Stimulated activated naive B cell treated with anti-CD40 and anti-IgM and Interleukin-4, amounts not matched to agents 10 μg/mL and 1 μg/mL and 100 μg/mL, for 72 hours (primary cell): ENCODE measurements around the gene UGDH.

Experiments used
- ATAC-seq, 2 donors: fragments of 150-1000 bp; cut with Tn5 transposase; replicated peaks; 2 replicates each; pipeline ENCODE4 v1.10.0; 2021; ENCODE audit warnings: moderate library complexity in 1 of 2
- DNase-seq: peaks from one replicate; pipeline ENCODE4 v3.0.0; 2021
- H3K27ac Mint-ChIP-seq: one replicate; pipeline ENCODE4 v1.8.0; 2022; ENCODE audit warnings: mild to moderate bottlenecking, mixed read lengths
- H3K27me3 Mint-ChIP-seq, 2 donors: one replicate each; pipeline ENCODE4 v1.8.0; 2022; ENCODE audit warnings: mixed read lengths in 2 of 2
- H3K36me3 Mint-ChIP-seq, 2 donors: one replicate each; pipeline ENCODE4 v1.8.0; 2022; ENCODE audit warnings: mixed read lengths in 2 of 2, mild to moderate bottlenecking in 1 of 2
- H3K4me1 Mint-ChIP-seq, 2 donors: one replicate each; pipeline ENCODE4 v1.8.0; 2022; ENCODE audit warnings: mixed read lengths in 2 of 2, mild to moderate bottlenecking in 1 of 2
- H3K4me3 Mint-ChIP-seq, 2 donors: one replicate each; pipeline ENCODE4 v1.8.0; 2022; ENCODE audit warnings: mild to moderate bottlenecking in 2 of 2, mixed read lengths in 2 of 2, moderate library complexity in 1 of 2
- H3K9me3 Mint-ChIP-seq, 2 donors: one replicate each; pipeline ENCODE4 v1.8.0; 2022; ENCODE audit warnings: mixed read lengths in 2 of 2, mild to moderate bottlenecking in 1 of 2

Gene UGDH

GRCh38 chr4:39495446-39496213, 31.6 kb downstream of the UGDH start:
- peaks cover 4 to 9% of the 10 kb centered on the region in 2 donors for H3K36me3 Mint-ChIP-seq
- H3K27ac Mint-ChIP-seq: no peak overlapping the region
- no peak for DNase-seq
- no peaks in the 10 kb centered on the region for H3K27me3 Mint-ChIP-seq
- H3K4me3 Mint-ChIP-seq: no peak overlapping the region
- H3K4me1 Mint-ChIP-seq: no peaks in the 10 kb centered on the region
- no peaks in the 10 kb centered on the region for H3K9me3 Mint-ChIP-seq
- no peak for ATAC-seq

- ATAC-seq: no peak
These were observed 32.9 kb downstream of the UGDH start for GRCh38 chr4:39494354-39494753.

DNA sequence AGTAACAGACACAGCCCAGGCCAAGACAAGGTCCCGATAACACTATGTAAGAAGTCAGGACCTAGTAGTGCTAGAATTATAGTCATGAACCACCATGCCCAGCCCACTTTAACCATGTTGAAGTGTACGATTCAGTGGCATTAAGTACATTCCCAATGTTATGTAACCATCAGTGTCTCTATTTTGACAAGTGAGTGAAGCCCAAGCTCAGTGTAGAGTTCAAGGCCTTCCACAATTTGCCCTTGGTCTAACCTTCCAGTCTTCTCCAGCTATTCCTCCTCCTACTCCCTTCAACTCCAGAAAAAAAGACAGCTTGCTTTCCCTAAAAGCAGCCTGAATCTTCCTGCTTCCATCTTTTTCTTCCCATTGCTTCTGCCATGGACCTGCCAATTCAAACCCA, 36.9 kb downstream of the UGDH start:
- Mint-ChIP-seq H3K4me3 (no peak overlapping the region), H3K27ac (no peak overlapping the region), H3K4me1 (no peaks in the 10 kb centered on the region), H3K27me3 (no peaks in the 10 kb centered on the region), H3K9me3 (no peaks in the 10 kb centered on the region), H3K36me3 (no peaks in the 10 kb centered on the region)
- DNase-seq: no peak
- no peak for ATAC-seq

More at GRCh38 chr4:39494354-39494753, 32.9 kb downstream of the UGDH start:
- Mint-ChIP-seq H3K27me3 (no peaks in the 10 kb centered on the region), H3K4me3 (no peak overlapping the region), H3K4me1 (no peaks in the 10 kb centered on the region), H3K9me3 (no peaks in the 10 kb centered on the region), H3K27ac (no peak overlapping the region), H3K36me3 (peaks cover 0 to 3% of the 10 kb centered on the region in 2 donors)
- DNase-seq: no peak

DNA sequence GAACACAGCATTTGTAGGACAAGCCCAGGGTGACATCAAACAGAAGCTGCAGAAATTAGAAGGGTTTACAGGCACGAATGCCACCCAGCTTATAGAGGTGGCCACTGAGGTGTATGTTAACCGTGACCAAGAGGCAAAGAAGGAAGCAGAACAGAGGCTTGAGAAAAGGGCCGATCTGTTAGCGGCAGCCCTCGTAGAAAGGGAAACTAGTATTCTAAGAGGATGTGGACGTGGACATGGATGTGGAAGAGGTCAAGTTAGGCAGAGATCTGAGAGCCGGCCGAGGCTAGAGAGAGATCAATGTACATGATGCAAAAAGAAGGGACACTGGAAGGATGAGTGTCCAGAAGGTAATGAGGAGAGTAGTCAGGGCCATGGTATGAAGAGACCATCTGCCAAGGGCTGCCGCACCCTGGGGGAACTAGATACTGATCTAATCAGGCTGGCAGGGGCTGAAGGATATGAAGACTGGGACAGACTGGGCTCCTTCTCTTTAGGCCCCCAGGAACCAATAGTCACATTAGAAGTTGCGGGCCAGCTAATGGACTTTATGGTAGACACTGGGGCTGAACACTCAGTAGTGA, 40.9 kb downstream of the UGDH start:
- peaks cover 7% of the 10 kb centered on the region in 2 donors for H3K9me3 Mint-ChIP-seq
- H3K4me3 Mint-ChIP-seq: no peak overlapping the region
- no peak overlapping the region for H3K27ac Mint-ChIP-seq
- peaks cover 4 to 6% of the 10 kb centered on the region in 2 donors for H3K36me3 Mint-ChIP-seq
- no peak for DNase-seq
- ATAC-seq: no peak
- no peaks in the 10 kb centered on the region for H3K4me1 Mint-ChIP-seq
- no peaks in the 10 kb centered on the region for H3K27me3 Mint-ChIP-seq

DNA sequence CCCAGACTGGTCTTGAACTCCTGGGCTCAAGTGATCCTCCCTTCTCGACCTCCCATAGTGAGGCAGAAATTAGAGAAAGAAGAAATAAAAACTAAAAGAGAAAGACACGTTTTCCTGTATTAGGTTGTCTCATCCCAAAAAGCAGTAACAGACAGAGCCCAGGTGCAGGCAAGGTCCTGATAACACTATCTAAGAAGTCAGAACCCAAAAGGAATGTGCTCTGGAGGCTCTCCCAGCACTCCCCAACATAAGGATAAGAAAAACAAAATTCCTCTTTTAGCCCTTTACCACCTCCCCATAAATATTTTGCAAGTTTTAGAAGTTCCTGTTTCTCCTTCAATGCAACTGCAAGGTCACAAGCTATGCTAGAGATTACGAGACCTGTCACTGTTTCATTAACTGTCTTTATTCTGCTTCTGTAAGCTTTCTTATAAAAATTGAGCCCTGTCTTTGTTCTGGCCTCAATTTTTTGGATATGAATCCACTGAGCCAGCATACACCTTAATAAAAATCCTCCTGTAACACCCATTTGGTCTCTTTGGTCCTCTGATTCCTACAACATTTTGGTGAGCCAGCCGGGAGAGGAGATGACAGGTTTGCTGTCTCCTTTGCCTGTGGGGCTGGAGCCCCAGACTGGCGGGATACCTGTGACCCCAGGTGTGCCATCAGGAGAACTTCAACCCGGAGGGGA, 42.5 kb downstream of the UGDH start:
- H3K9me3 Mint-ChIP-seq: peaks cover 7% of the 10 kb centered on the region in 2 donors
- DNase-seq: no peak
- H3K36me3 Mint-ChIP-seq: peaks cover 6 to 11% of the 10 kb centered on the region in 2 donors
- H3K4me1 Mint-ChIP-seq: no peaks in the 10 kb centered on the region
- H3K4me3 Mint-ChIP-seq: no peak overlapping the region
- no peak overlapping the region for H3K27ac Mint-ChIP-seq
- no peak for ATAC-seq
- H3K27me3 Mint-ChIP-seq: no peaks in the 10 kb centered on the region

DNA sequence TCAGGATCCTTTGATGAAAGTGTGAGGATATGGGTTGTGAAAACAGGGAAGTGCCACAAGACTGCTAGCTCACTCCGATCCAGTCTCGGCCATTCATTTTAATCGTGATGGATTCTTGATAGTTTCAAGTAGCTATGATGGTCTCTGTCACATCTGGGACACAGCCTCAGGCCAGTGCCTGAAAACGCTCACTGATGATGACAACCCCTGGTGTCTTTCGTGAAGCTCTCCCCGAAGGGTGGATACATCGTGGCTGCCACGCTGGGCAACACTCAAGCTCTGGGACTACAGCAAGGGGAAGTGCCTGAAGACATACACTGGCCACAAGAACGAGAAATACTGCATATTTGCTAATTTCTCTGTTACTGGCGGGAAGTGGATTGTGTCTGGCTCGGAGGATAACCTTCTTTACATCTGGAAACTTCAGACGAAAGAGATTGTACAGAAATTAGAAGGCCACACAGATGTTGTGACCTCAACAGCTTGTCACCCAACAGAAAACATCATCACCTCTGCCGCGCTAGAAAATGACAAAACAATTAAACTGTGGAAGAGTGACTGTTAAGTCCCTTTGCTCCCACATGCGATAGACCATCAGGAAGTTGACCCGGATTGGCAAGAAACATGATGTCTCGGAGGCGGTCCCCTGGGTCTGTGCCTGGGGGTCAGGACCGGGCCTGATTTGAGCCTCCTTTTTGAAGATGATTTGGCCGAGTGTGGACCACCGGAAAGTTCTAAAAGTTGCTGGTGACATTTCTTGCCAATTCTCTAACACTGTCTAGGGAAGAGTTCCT, 46.1 kb downstream of the UGDH start:
- DNase-seq (no peak), ATAC-seq (no peak)
- Mint-ChIP-seq H3K9me3 (peaks cover 7% of the 10 kb centered on the region in 2 donors), H3K4me1 (no peaks in the 10 kb centered on the region), H3K27ac (no peak overlapping the region), H3K4me3 (no peak overlapping the region), H3K27me3 (no peaks in the 10 kb centered on the region), H3K36me3 (peaks cover 8 to 19% of the 10 kb centered on the region in 2 donors)

GRCh38 chr4:39480251-39480650, 47.0 kb downstream of the UGDH start:
- Mint-ChIP-seq H3K27me3 (no peaks in the 10 kb centered on the region), H3K4me1 (no peaks in the 10 kb centered on the region), H3K27ac (no peak overlapping the region), H3K36me3 (peaks cover 8 to 22% of the 10 kb centered on the region in 2 donors), H3K9me3 (peaks cover 7% of the 10 kb centered on the region in 2 donors), H3K4me3 (no peak overlapping the region)
- DNase-seq (no peak), ATAC-seq (no peak)

DNA sequence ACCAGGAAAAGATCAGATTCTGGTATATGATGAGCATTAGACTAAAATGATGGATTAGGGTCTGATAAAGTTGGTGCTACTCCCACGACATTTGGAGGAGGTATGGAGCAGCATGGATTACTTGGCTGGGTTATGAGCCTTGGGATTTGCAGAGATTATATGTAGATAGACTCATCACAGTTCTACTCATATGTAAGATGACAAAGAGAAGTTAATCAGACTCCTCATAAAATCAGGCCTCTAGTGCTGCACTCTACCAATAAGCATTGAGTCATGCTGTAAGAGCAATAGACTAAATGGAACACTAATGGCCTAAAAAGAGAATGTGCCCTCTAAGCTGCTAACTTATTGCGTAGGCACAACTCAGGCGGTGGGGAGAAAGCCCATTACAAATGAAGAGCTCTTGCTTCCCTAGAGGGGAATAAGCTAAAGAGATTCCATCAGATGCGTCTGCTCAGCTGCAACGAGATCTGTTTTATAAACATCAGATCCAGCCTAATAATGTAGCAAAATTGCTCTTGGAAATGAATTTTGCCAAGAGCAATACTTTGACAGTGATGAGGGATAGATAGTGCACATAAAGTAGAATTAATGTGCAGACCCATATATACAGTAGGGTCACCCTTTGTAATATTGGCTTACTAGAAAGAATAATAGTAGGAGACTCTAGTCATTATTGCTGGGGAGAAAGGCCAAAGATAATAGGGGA, 50.9 kb downstream of the UGDH start:
- no peaks in the 10 kb centered on the region for H3K4me1 Mint-ChIP-seq
- no peak overlapping the region for H3K27ac Mint-ChIP-seq
- no peak for DNase-seq
- H3K9me3 Mint-ChIP-seq: no peaks in the 10 kb centered on the region
- H3K27me3 Mint-ChIP-seq: no peaks in the 10 kb centered on the region
- ATAC-seq: no peak
- H3K36me3 Mint-ChIP-seq: peaks cover 7 to 26% of the 10 kb centered on the region in 2 donors
- H3K4me3 Mint-ChIP-seq: no peak overlapping the region

GRCh38 chr4:39472396-39472795, 54.8 kb downstream of the UGDH start:
- Mint-ChIP-seq H3K4me3 (no peak overlapping the region), H3K27ac (no peak overlapping the region), H3K27me3 (no peaks in the 10 kb centered on the region), H3K9me3 (no peaks in the 10 kb centered on the region), H3K36me3 (peaks cover 10 to 30% of the 10 kb centered on the region in 2 donors), H3K4me1 (peaks cover 6 to 12% of the 10 kb centered on the region in 2 donors)
- DNase-seq: no peak
- no peak for ATAC-seq

- H3K4me1 Mint-ChIP-seq: peaks cover 6 to 12% of the 10 kb centered on the region in 2 donors
- no peak overlapping the region for H3K4me3 Mint-ChIP-seq
- no peaks in the 10 kb centered on the region for H3K9me3 Mint-ChIP-seq
- no peaks in the 10 kb centered on the region for H3K27me3 Mint-ChIP-seq
- H3K36me3 Mint-ChIP-seq: peaks cover 10 to 23% of the 10 kb centered on the region in 2 donors
- ATAC-seq (no peak), DNase-seq (no peak)
- H3K27ac Mint-ChIP-seq: no peak overlapping the region
These were observed 56.8 kb downstream of the UGDH start for GRCh38 chr4:39470402-39470801.

GRCh38 chr4:39469429-39470077, 57.7 kb downstream of the UGDH start:
- Mint-ChIP-seq H3K9me3 (no peaks in the 10 kb centered on the region), H3K27ac (peak overlapping the region; percentile 16), H3K27me3 (no peaks in the 10 kb centered on the region), H3K4me1 (peaks cover 7 to 12% of the 10 kb centered on the region in 2 donors), H3K36me3 (peaks cover 15 to 30% of the 10 kb centered on the region in 2 donors), H3K4me3 (peak overlapping the region in 1 of 2 donors; percentile 25)
- ATAC-seq (peak; percentile 95), DNase-seq (no peak)

GRCh38 chr4:39467464-39467863, 59.8 kb downstream of the UGDH start:
- no peak for DNase-seq
- H3K4me3 Mint-ChIP-seq: no peak overlapping the region
- no peak overlapping the region for H3K27ac Mint-ChIP-seq
- H3K36me3 Mint-ChIP-seq: peaks cover 19 to 33% of the 10 kb centered on the region in 2 donors
- no peaks in the 10 kb centered on the region for H3K27me3 Mint-ChIP-seq
- H3K9me3 Mint-ChIP-seq: no peaks in the 10 kb centered on the region
- H3K4me1 Mint-ChIP-seq: peaks cover 7 to 12% of the 10 kb centered on the region in 2 donors
- no peak for ATAC-seq

DNA sequence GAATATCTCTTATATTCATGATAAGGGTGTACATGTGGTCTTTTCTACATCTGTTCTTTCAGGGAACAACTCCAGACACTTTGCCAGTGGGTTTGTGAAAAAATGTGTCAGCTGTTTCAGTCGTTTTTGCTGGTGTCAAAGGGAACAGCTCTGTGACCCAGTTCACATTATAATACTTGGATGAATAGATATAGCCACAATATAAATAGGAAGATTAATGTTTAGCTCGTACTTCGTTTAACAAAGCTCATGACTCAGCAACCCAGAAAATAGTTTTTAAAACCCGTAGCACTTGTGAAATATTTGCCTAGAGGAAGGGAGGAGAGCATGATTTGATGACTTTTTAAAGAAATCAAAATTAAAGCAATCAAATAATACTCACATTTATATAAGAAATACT, 60.5 kb downstream of the UGDH start:
- H3K27me3 Mint-ChIP-seq: no peaks in the 10 kb centered on the region

More for the DNA sequence above, 60.5 kb downstream of the UGDH start:
- H3K4me3 Mint-ChIP-seq: no peak overlapping the region
- DNase-seq (no peak), ATAC-seq (no peak)
- peaks cover 19 to 30% of the 10 kb centered on the region in 2 donors for H3K36me3 Mint-ChIP-seq
- H3K4me1 Mint-ChIP-seq: peaks cover 7 to 12% of the 10 kb centered on the region in 2 donors
- H3K27ac Mint-ChIP-seq: no peak overlapping the region
- no peaks in the 10 kb centered on the region for H3K9me3 Mint-ChIP-seq
